ENCODE results near the gene ZWILCH. TPM values are rescaled to one million over a fixed set of nuclear protein-coding genes. Genes with fewer than 3 reads are reported as not detected.

The ZWILCH gene
- total and polyA plus RNA-seq, 2 donors (not counting 3 experiments of a cell fraction or from before 2014, with no cell fraction given) = 9.3 to 28.8 TPM

- intact Hi-C loops (cut with micrococcal nuclease) = no loop called here
- Histone ChIP-seq H2AFZ (ENCODE audit: low read depth, low read length) (no peak overlapping the region), H3K4me3 (replicated peaks in 1 of 3; ENCODE audit: insufficient read depth in 1 of 3, low read depth in 1 of 3, low read length in 3 of 3) (no peak overlapping the region), H3K4me2 (ENCODE audit: insufficient read depth, low read length) (no peak overlapping the region), H3K9me1 (replicated peaks; ENCODE audit: control insufficient read depth, extremely low read depth, insufficient read depth, low read length) (no peaks in the 10 kb centered on the region), H3K36me3 (ENCODE audit: control insufficient read depth in 2 of 2, extremely low read depth in 1 of 2, insufficient read depth in 2 of 2, low read length in 2 of 2) (no peaks in the 10 kb centered on the region), H4K20me1 (replicated peaks; ENCODE audit: control insufficient read depth, extremely low read depth, insufficient read depth, low read length) (no peaks in the 10 kb centered on the region), H3K9me3 (replicated peaks; ENCODE audit: control insufficient read depth, insufficient read depth, low read length) (no peaks in the 10 kb centered on the region), H3K27me3 (ENCODE audit: control insufficient read depth in 2 of 2, insufficient read depth in 2 of 2, low read length in 2 of 2) (no peaks in the 10 kb centered on the region), H3K79me2 (ENCODE audit: control insufficient read depth, insufficient read depth, low read length) (no peaks in the 10 kb centered on the region), H3K27ac (ENCODE audit: insufficient read depth, low read depth, low read length) (no peak overlapping the region), H3K4me1 (ENCODE audit: control insufficient read depth, extremely low read depth, insufficient read depth, low read length) (no peaks in the 10 kb centered on the region), H3K9ac (replicated peaks; ENCODE audit: extremely low read depth, insufficient read depth, low read length) (no peak overlapping the region)
- dilution Hi-C loops (cut with MboI; ENCODE audit: extremely low pct_ligation_motif_present, low sequenced_read_pairs) = no loop called here
- DNase-seq (ENCODE audit: low read depth, low spot score) = no peak
- no peak for TF ChIP-seq MAX (IDR thresholded peaks at IDR 0.05; ENCODE audit: insufficient read depth, insufficient read length)
- no peak for TF ChIP-seq EZH2 (IDR thresholded peaks at IDR 0.05; ENCODE audit: borderline replicate concordance, low read depth, low read length, severe bottlenecking)
- TF ChIP-seq POLR2AphosphoS5 (IDR thresholded peaks at IDR 0.05; ENCODE audit: insufficient read depth, low read depth, low read length) = no peak
- TF ChIP-seq POLR2A (IDR thresholded peaks at IDR 0.05; ENCODE audit: low read depth, low read length) = no peak
- TF ChIP-seq MYC (IDR thresholded peaks at IDR 0.05; ENCODE audit: low read depth, low read length) = no peak
- TF ChIP-seq JUN (IDR thresholded peaks at IDR 0.05; ENCODE audit: borderline replicate concordance, insufficient read depth, insufficient read length, low read depth) = no peak
- no peak for TF ChIP-seq GATA2 (IDR thresholded peaks at IDR 0.05; ENCODE audit: insufficient read depth, insufficient read length, low read depth, low read length)
- TF ChIP-seq CTCF (IDR thresholded peaks at IDR 0.05; ENCODE audit: extremely low read depth in 1 of 2, insufficient read depth in 1 of 2, low read depth in 1 of 2, low read length in 2 of 2) = no peak
- no peak for TF ChIP-seq FOS (IDR thresholded peaks at IDR 0.05; ENCODE audit: borderline replicate concordance, insufficient read depth, low read length)
- no peak for FAIRE-seq
- ChIA-PET POLR2A (no interaction called here), CTCF (no interaction called here)
- BruUV-seq (replicated peaks) = no TSS peak
These were observed 58.0 kb downstream of the ZWILCH start for GRCh38 chr15:66563126-66563525.

Data from endothelial cell of umbilical vein (primary cell).